DND-41 (cell line): ENCODE results near the gene GRM5.

Experiments used
- ATAC-seq: fragments of 200-7000 bp; cut with Tn5 transposase; 3 replicates; pipeline ENCODE4 v1.9.1; 2021; ENCODE audit warnings: low read depth; ENCODE audit not compliant: insufficient read depth
- DNase-seq: peaks from one replicate; pipeline ENCODE4 v3.0.0-alpha.2; 2020
- H2AFZ ChIP-seq: 2 replicates; pipeline ENCODE4 v1.6.0; 2012; ENCODE audit warnings: low read depth, low read length
- H3K27ac ChIP-seq: 2 replicates; pipeline ENCODE4 v1.5.1; 2012; ENCODE audit warnings: low read length, inconsistent platforms
- H3K27me3 ChIP-seq: fragments of 200-600 bp; sonication (generic); 2 replicates; pipeline ENCODE4 v1.6.0; 2012; ENCODE audit warnings: low read length, mild to moderate bottlenecking, inconsistent platforms; ENCODE audit not compliant: insufficient read depth, poor library complexity
- H3K36me3 ChIP-seq: 2 replicates; pipeline ENCODE4 v1.5.1; 2012; ENCODE audit warnings: low read length, inconsistent platforms; ENCODE audit not compliant: insufficient read depth
- H3K4me1 ChIP-seq: 2 replicates; pipeline ENCODE4 v1.5.1; 2012; ENCODE audit warnings: mild to moderate bottlenecking, low read length; ENCODE audit not compliant: insufficient read depth
- H3K4me2 ChIP-seq: 2 replicates; pipeline ENCODE4 v1.6.0; 2012; ENCODE audit warnings: mild to moderate bottlenecking, moderate library complexity, low read length, inconsistent platforms; ENCODE audit not compliant: insufficient read depth
- H3K4me3 ChIP-seq, 2 experiments: fragments of 200-600 bp in 1 of 2; shearing (Covaris generic) in 1 of 2; 2 replicates each; pipeline ENCODE4 v1.5.1; 2012 to 2016; ENCODE audit warnings: inconsistent platforms in 2 of 2, low read length in 2 of 2, mild to moderate bottlenecking in 2 of 2, low read depth in 1 of 2, moderate library complexity in 1 of 2
- H3K79me2 ChIP-seq: 2 replicates; pipeline ENCODE4 v1.6.0; 2012; ENCODE audit warnings: low read length, inconsistent platforms; ENCODE audit not compliant: insufficient read depth
- H3K9ac ChIP-seq: 2 replicates; pipeline ENCODE4 v1.6.0; 2012; ENCODE audit warnings: low read depth, mild to moderate bottlenecking, inconsistent platforms, low read length, moderate library complexity
- H3K9me3 ChIP-seq: 2 replicates; pipeline ENCODE4 v1.5.1; 2012; ENCODE audit warnings: low read length, moderate library complexity, mild to moderate bottlenecking, inconsistent platforms; ENCODE audit not compliant: insufficient read depth, severe bottlenecking
- H4K20me1 ChIP-seq: 2 replicates; pipeline ENCODE4 v1.6.0; 2012; ENCODE audit warnings: low read length; ENCODE audit not compliant: insufficient read depth
- CTCF ChIP-seq: IDR thresholded peaks from 2 replicates; pipeline ENCODE4 v1.5.1; 2012; ENCODE audit warnings: borderline replicate concordance, low read length, moderate library complexity, mild to moderate bottlenecking; ENCODE audit not compliant: poor library complexity, severe bottlenecking; ENCODE audit errors: extremely low read depth
- EZH2 ChIP-seq: IDR thresholded peaks from 3 replicates; pipeline ENCODE4 v1.6.1; 2012; ENCODE audit warnings: borderline replicate concordance, low read depth, mild to moderate bottlenecking, moderate library complexity, low read length, inconsistent platforms; ENCODE audit not compliant: severe bottlenecking

GRM5 gene

GRCh38 chr11:88508759-88509581, 556.8 kb downstream of the GRM5 start:
- DNase-seq (no peak), ATAC-seq (no peak)
- Histone ChIP-seq H3K4me2 (no peak overlapping the region), H3K9ac (no peak overlapping the region), H3K27ac (no peak overlapping the region), H2AFZ (no peak overlapping the region), H3K4me3 (no peak overlapping the region), H3K27me3 (no peaks in the 10 kb centered on the region), H3K36me3 (no peaks in the 10 kb centered on the region), H3K79me2 (no peaks in the 10 kb centered on the region), H4K20me1 (no peaks in the 10 kb centered on the region), H3K9me3 (no peaks in the 10 kb centered on the region), H3K4me1 (no peaks in the 10 kb centered on the region)
- no peak for TF ChIP-seq EZH2
- no peak for TF ChIP-seq CTCF

DNA sequence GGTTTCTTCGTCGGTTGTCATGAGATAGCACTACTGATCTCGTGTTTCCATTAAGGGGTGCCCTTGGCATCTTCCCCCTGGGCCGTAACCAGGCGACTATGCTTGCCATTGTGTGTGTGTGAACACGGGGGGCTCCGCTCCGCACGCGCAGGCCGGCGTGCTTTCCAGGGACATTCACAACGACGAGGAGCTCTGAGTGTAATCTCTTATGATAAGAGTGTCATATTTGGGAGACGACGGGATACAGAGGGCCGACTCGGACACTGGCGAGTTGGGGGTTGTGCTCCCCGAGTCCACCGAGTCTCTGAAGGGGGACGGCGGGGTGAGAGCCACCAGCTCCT, 557.4 kb downstream of the GRM5 start:
- Histone ChIP-seq H2AFZ (no peak overlapping the region), H3K4me2 (no peak overlapping the region), H3K9me3 (no peaks in the 10 kb centered on the region), H3K4me1 (no peaks in the 10 kb centered on the region), H3K36me3 (no peaks in the 10 kb centered on the region), H3K4me3 (no peak overlapping the region), H3K27me3 (no peaks in the 10 kb centered on the region), H3K27ac (no peak overlapping the region), H3K9ac (no peak overlapping the region), H3K79me2 (no peaks in the 10 kb centered on the region), H4K20me1 (no peaks in the 10 kb centered on the region)
- ATAC-seq = no peak
- no peak for TF ChIP-seq EZH2
- TF ChIP-seq CTCF = no peak
- DNase-seq = no peak

DNA sequence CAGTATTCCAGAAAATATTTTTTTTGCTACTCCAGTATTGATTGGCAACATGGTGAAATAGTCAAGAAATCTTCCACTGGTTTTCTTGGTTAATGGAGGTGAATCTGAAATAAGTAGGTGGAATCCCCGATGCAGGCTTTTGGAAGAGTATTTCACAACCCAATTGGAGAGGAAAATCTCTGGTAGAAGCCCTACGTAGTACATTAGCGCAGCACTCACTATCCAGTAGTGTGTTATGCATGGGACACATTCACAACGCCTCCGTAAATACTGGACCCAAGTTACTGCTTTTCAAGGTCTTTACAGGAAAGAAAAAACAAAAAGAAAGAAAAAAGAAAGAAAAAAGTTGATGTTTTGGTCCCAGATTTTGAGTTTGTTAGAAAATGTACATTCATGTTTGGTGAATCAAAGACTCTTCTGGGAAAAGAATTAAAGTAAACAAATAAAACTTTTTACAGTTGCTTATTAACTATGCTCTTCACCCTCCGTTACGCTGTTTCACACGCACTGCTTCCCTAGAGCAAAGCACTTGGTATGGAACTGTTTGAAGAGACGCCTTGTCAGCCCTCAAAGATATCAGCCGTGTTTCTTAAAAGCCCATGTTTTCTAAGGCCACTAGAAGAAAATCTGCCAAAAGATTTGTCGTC, 557.9 kb downstream of the GRM5 start:
- no peak for DNase-seq
- H3K4me2 ChIP-seq = no peak overlapping the region

More for the DNA sequence above, 557.9 kb downstream of the GRM5 start:
- Histone ChIP-seq H3K27ac (no peak overlapping the region), H3K4me1 (no peaks in the 10 kb centered on the region), H3K79me2 (no peaks in the 10 kb centered on the region), H2AFZ (no peak overlapping the region), H3K27me3 (no peaks in the 10 kb centered on the region), H3K9ac (no peak overlapping the region), H3K36me3 (no peaks in the 10 kb centered on the region), H3K4me3 (no peak overlapping the region), H3K9me3 (no peaks in the 10 kb centered on the region), H4K20me1 (no peaks in the 10 kb centered on the region)
- TF ChIP-seq EZH2 = no peak
- no peak for TF ChIP-seq CTCF
- no peak for ATAC-seq
